Left lung (tissue), 10 donors: ENCODE measurements around the gene CACNA1F. TPM values are rescaled to one million over a fixed set of nuclear protein-coding genes. Genes with fewer than 3 reads are reported as not detected.

ENCODE experiments used
- ATAC-seq: fragments of 200-7000 bp; cut with Tn5 transposase; one replicate; pipeline ENCODE4 v1.9.1; 2020; ENCODE audit warnings: moderate library complexity
- DNase-seq, 4 donors: peaks; one replicate each; pipeline ENCODE4 v3.0.0-alpha.2; 2013 to 2020
- H3K27ac ChIP-seq, 2 donors: fragments of 200-600 bp; sonication (generic) in 1 of 2; one replicate each; pipeline versions ENCODE4 v1.5.0 to v1.8.0; 2020 to 2021
- H3K27me3 ChIP-seq, 2 donors: fragments of 200-600 bp; sonication (generic) in 1 of 2; one replicate each; pipeline versions ENCODE4 v1.5.0 to v1.8.0; 2020 to 2021
- H3K36me3 ChIP-seq, 2 donors: fragments of 200-600 bp; sonication (generic) in 1 of 2; one replicate each; pipeline versions ENCODE4 v1.5.0 to v1.8.0; 2020 to 2021
- H3K4me1 ChIP-seq, 2 donors: fragments of 200-600 bp; one replicate each; pipeline ENCODE4 v1.8.0; 2021
- H3K4me3 ChIP-seq, 2 donors: fragments of 200-600 bp; sonication (generic) in 1 of 2; one replicate each; pipeline versions ENCODE4 v1.5.0 to v1.8.0; 2020 to 2021; ENCODE audit warnings: mild to moderate bottlenecking in 1 of 2
- H3K9me3 ChIP-seq, 2 donors: fragments of 200-600 bp; sonication (generic) in 1 of 2; one replicate each; pipeline versions ENCODE4 v1.5.0 to v1.8.0; 2020 to 2021
- CTCF ChIP-seq, 2 donors: fragments of 200-600 bp; sonication (generic) in 1 of 2; IDR thresholded peaks; one replicate each; pipeline versions ENCODE4 v1.5.0 to v1.8.0; 2021; ENCODE audit warnings: antibody characterized with exemption in 2 of 2
- intact Hi-C, 2 donors: fragments of 100-400 bp; cut with DNase I; formaldehyde crosslinking; loops; one replicate each; pipeline versions ENCODE4 v1.11.2 to v1.14.2; 2022
- polyA plus RNA-seq, 6 donors: library from polyadenylated mRNA; unstranded; fragments of 120-200 nt; gene quantifications; one replicate each; pipeline ENCODE4 v1.2.1, GENCODE V29; 2013; ENCODE audit not compliant: insufficient read length in 6 of 6
- total RNA-seq, 2 donors: library from RNA; stranded (reverse); fragmentation: NEBNext Ultra II Directional; extraction: Animal tissue kit (Norgen Biotek cat#: 25700); gene quantifications; one replicate each; pipeline ENCODE4 v1.2.1, GENCODE V29; 2021
- donor health status: DM: no; HTN: yes; CAD: no.
- donor health status: DM: no; HTN: no; CAD: no.

Gene CACNA1F
- total and polyA plus RNA-seq, 8 donors = 0.20 to 0.73 (median 0.25) TPM

DNA sequence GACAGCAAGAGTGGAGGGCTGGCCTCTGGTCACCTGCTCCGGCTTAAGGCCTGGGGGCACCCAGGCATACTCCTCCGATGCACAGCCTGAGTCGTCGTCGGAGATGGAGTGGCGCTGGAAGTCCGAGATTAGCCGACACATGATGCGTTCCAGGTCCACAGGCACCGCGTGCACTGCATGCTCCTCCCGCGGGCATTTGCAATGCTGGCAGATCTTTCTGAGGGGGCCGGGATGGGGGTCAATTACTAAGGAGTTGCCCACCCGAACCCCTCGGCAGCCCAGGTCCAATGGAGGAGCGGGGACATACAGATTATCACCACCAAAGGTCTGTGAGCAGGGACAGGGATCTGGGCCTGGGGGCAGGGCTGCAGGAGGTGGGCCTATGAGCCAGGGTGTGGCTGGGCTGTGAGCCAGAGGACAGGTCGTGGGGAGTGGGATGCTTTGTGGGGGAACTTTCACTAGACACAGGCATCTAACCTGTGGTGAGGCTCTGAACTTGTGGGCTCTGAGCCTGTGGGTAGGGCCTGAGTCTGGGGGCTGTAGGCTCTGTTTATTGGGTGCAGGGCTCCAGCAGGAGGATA is 49.3 kb downstream of the CACNA1F start:
- Histone ChIP-seq H3K4me1 (peaks cover 0 to 12% of the 10 kb centered on the region in 2 donors), H3K4me3 (peak overlapping the region in 1 of 2 donors; percentile 51), H3K27me3 (no peaks in the 10 kb centered on the region), H3K27ac (no peak overlapping the region), H3K9me3 (no peaks in the 10 kb centered on the region), H3K36me3 (peaks cover 0 to 31% of the 10 kb centered on the region in 2 donors)
- ATAC-seq (no peak), DNase-seq (no peak)
- TF ChIP-seq CTCF (IDR thresholded peaks at IDR 0.05) = no peak
- intact Hi-C loops = no loop called here

- Histone ChIP-seq H3K27me3 (no peaks in the 10 kb centered on the region), H3K4me1 (peaks cover 0 to 21% of the 10 kb centered on the region in 2 donors), H3K27ac (no peak overlapping the region), H3K4me3 (no peak overlapping the region), H3K9me3 (no peaks in the 10 kb centered on the region), H3K36me3 (peaks cover 0 to 71% of the 10 kb centered on the region in 2 donors)
- ATAC-seq = no peak
- no peak for TF ChIP-seq CTCF (IDR thresholded peaks at IDR 0.05)
- no peak for DNase-seq
- intact Hi-C loops = no loop called here
These were observed 53.8 kb downstream of the CACNA1F start for GRCh38 chrX:49179358-49179757.

GRCh38 chrX:49178537-49178936 is 54.6 kb downstream of the CACNA1F start:
- intact Hi-C loops = no loop called here
- no peaks in the 10 kb centered on the region for H3K27me3 ChIP-seq
- no peak overlapping the region for H3K4me3 ChIP-seq
- peaks cover 0 to 19% of the 10 kb centered on the region in 2 donors for H3K4me1 ChIP-seq
- no peak for DNase-seq
- H3K27ac ChIP-seq = no peak overlapping the region
- H3K9me3 ChIP-seq = no peaks in the 10 kb centered on the region
- no peak for TF ChIP-seq CTCF (IDR thresholded peaks at IDR 0.05)
- H3K36me3 ChIP-seq = peaks cover 0 to 79% of the 10 kb centered on the region in 2 donors
- ATAC-seq = no peak

- ATAC-seq = no peak
- H3K36me3 ChIP-seq = peaks cover 0 to 77% of the 10 kb centered on the region in 2 donors
These were observed 55.2 kb downstream of the CACNA1F start for GRCh38 chrX:49177873-49178480.

More at GRCh38 chrX:49177873-49178480, 55.2 kb downstream of the CACNA1F start:
- Histone ChIP-seq H3K27me3 (no peaks in the 10 kb centered on the region), H3K4me1 (peaks cover 0 to 24% of the 10 kb centered on the region in 2 donors), H3K4me3 (no peak overlapping the region), H3K27ac (no peak overlapping the region), H3K9me3 (no peaks in the 10 kb centered on the region)
- DNase-seq = no peak
- no peak for TF ChIP-seq CTCF (IDR thresholded peaks at IDR 0.05)
- intact Hi-C loops = no loop called here
